Stimulated activated naive CD8-positive, alpha-beta T cell treated with anti-CD3 and anti-CD28 coated beads, Interleukin-15, Interleukin-2, amounts not matched to agents 100 U/mL and 50 U/mL, for 24 hours (primary cell): ENCODE data around the gene TRAF6.

Experiments
- ATAC-seq: fragments of 150-1000 bp; cut with Tn5 transposase; one replicate; pipeline ENCODE4 v1.10.0; 2021
- DNase-seq: peaks from one replicate; pipeline ENCODE4 v3.0.0; 2021

TRAF6 gene

GRCh38 chr11:36458129-36458915, 51.8 kb downstream of the TRAF6 start:
- no peak for DNase-seq
- ATAC-seq, result no peak

GRCh38 chr11:36456156-36456555, 53.9 kb downstream of the TRAF6 start:
- no peak for DNase-seq

GRCh38 chr11:36455658-36456111, 54.4 kb downstream of the TRAF6 start:
- no peak for ATAC-seq

More at GRCh38 chr11:36456156-36456555, 53.9 kb downstream of the TRAF6 start:
- ATAC-seq, result no peak

DNA sequence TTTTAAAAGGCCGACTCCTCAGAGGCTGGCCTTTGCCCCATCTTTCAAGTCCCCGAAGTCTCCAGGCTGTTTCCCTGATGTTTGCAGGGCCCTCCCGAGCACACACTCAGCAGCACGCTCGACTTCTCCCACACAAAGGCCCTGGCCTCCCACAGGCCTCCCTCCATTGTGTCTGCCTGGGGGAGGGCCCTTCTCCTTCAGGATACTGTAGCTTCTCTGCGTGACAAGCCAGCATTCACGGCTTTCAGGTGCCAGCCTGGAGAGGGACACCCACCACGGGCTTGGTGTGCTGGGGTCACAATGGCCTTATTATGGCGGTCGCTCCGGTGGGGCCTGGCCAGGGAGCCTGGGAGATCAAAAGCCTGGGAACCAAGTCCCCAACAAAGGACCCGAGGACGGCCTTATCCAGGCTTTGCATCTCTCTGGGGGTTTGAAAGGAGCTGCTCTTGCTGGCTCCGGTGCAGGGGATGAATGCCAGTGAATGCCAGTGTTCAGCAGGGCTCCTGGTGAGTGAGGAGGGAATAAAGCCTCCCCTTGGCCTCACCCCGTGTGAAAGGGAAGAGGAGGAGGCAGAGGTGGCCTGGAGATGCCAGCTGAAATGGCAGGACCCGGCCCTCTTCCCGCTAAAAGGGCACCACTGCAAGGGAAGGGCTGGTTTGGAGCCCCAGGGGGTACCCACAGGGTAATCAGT, 55.0 kb downstream of the TRAF6 start:
- DNase-seq, result no peak
- no peak for ATAC-seq

More at GRCh38 chr11:36455658-36456111, 54.4 kb downstream of the TRAF6 start:
- no peak for DNase-seq

- ATAC-seq, result no peak
- no peak for DNase-seq
These were observed 55.5 kb downstream of the TRAF6 start for GRCh38 chr11:36454551-36454940.

DNA sequence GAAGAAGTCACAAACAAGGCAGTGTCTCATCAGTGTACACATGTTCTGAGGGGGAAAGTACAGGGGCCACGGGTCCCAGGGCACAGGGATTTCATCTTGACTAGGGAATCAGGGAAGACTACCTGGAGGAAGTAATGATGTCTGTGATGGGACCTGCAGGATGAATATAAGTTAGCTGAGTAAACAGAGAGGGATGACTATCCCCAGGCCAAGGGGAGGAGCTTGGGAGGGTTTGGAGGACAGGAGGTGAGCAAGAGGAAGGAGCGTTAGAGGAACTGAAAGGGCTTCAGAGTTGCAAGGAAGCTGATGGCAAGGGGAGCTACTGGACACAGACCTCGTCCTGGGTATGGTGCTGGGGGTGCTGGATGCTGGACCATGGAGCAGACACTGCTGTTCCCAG, 56.4 kb downstream of the TRAF6 start:
- ATAC-seq (no peak), DNase-seq (no peak)

- ATAC-seq, result peak; percentile 48
These were observed 57.1 kb downstream of the TRAF6 start for GRCh38 chr11:36452961-36453360.

DNA sequence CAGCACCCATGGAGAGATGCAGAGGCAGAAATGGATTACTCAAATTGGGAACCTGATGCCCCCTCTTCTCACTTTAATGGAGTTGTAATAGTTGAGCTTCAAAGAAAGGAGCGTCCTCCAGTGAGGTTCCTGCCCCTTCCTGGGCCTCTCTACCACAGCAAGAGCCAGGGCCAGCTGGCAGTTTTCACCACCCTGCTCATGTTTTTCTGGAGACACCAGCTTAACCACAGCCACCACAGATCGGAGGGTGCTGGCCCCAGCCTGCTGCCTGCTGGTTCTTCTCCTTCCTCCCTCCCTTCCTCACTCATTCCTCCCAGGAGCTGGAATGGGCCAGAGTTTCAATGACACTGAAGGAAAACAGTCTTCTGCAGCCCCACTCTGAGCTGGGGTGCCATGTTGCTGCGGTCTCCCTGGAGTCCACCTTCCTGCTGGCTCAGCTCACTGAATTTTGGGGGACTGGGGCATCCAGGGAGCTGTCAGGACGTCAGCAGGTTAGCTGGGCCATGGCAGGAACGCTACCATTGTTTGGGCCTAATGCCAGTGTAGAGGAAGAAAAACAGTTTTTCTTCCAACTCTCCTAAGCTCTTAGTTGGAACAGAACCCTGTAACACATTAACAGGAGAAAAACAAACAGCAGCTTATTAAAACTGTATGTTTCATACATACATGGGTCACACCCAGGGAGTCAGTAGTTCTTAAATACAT, 57.7 kb downstream of the TRAF6 start:
- peak; percentile 29 for ATAC-seq

More at GRCh38 chr11:36452961-36453360, 57.1 kb downstream of the TRAF6 start:
- no peak for DNase-seq

GRCh38 chr11:36451681-36452080, 58.4 kb downstream of the TRAF6 start:
- ATAC-seq, result no peak
- no peak for DNase-seq

More for the DNA sequence above, 57.7 kb downstream of the TRAF6 start:
- peak; percentile 32 for DNase-seq

GRCh38 chr11:36451045-36451444, 59.0 kb downstream of the TRAF6 start:
- no peak for DNase-seq
- ATAC-seq, result no peak

DNA sequence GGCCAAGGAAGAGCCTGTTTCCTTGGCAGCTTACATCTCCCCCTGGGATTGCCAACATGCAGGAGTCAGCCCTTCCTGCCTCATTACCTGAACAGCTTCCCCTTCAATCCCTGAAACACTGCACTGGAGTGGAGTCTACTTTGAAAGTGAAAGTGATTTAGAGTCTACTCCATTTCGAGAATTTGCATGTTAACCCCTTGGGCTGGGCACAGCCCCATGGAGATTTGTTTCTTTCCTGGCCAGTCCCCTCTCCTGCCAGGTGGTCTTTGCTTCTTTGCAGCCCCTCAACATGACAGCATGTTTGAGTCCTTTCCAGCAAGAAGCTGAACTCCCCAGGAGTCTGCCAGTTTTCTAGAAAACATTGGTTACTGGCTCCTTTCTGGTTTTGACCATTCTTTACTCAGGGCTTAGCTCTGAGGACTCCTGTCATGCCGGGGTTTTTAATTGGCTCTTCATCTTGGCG, 59.9 kb downstream of the TRAF6 start:
- DNase-seq (no peak), ATAC-seq (no peak)

GRCh38 chr11:36449561-36450096, 60.4 kb downstream of the TRAF6 start:
- no peak for ATAC-seq
- DNase-seq, result no peak

DNA sequence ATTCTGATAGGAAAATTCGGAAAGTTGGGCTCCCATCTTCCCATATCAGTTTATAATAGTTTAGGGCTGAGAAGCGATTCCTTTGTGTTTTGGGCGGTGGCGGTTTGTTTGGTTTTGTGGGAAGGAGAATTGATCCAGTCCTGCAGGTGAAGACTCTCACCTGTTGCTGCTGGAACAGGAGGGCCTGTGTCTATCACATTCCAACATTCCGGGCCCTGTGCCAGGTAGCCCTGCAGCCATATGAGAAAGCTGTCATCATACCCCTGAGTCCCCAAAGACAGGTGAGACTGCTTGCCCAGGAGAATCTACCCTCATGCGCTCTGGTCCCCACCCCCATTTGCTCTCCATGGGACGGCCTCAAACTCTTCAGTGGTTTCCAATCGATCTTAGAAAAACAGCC, 62.1 kb downstream of the TRAF6 start:
- no peak for DNase-seq
- ATAC-seq, result no peak

DNA sequence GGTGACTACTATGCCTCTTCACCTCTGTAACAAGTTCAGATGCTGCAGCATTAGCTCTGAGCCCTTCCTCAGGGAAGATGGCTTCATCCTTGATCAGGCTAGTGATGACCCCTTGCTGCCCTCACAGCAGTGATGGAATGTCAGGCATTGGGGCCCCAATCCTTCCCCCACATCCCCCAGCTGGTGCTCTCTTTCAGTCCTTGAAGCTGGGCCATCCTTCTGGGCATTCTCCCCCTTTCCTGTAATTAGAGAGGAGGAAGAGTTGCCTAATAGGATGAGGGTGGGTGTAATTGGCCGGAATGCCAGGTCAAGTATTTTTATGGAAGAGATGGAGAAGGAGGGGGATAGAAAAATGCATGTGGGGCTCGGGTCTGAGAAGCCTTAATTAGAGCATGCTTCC, 62.6 kb downstream of the TRAF6 start:
- DNase-seq (no peak), ATAC-seq (no peak)

DNA sequence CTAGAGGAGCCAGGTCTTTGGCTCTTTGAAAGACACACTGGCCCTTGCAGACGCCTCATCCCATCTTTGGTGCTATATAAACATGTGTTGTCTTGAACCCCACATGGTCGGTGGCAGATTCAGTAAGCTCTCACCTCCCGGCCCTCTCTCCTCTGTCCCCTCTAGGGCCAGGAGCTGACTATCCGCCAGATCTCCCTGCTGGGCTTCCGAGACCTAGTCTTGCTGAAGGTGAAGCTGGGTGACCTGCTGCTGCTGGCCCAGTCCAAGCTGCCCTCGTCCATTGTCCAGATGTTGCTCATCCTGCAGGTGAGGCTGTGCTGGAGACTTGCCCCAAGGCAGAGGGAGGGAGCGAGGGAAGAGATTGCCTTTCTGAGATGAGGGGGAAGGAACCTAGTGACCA, 63.9 kb downstream of the TRAF6 start:
- ATAC-seq, result no peak
- DNase-seq, result no peak

DNA sequence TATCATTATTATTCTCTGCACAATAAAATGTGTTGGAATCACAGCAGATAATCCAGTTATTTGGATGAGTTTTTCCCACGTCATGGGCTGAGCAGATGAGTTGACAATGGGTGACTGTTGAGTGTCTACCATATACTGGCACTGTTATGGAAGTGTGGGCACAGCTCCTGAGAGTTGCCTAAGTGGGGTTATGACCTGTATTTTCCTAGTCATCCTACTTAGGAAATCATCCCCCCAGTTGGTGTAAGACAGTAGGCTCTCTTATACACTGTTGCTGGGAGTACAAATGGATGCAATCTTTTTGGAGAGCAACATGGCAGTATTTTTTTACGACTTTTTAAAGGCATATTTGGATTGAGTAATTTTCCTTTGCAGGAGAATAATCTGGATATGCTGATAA, 66.4 kb downstream of the TRAF6 start:
- DNase-seq (no peak), ATAC-seq (no peak)

DNA sequence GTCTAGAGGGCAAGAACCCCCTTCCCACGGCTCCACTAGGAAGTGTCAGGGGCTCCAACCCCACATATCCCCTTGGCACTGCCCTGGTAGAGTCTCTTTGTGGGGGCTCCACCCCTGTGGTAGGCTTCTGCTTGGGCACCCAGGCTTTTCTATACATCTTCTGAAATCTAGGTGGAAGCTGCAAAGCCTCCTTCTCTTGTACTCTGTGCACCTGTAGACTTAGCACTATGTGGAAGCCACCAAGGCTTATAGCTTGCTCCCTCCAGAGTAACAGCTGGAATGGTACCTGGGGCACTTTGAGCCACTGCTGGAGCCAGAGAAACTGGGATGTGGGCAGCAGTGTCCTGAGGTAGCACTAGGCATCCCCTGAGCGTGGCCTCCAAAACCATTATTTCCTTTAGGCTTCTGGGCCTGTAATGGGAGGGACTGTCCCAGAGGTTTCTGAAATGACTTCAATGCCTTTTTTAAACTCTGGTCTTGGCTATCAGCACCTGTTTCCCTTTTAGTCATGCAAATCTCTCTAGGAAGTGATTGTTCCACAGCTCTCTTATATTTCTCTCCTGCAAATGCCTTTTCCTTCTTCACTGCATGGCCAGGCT, 68.4 kb downstream of the TRAF6 start:
- ATAC-seq (peak; percentile 93), DNase-seq (peak; percentile 25)

DNA sequence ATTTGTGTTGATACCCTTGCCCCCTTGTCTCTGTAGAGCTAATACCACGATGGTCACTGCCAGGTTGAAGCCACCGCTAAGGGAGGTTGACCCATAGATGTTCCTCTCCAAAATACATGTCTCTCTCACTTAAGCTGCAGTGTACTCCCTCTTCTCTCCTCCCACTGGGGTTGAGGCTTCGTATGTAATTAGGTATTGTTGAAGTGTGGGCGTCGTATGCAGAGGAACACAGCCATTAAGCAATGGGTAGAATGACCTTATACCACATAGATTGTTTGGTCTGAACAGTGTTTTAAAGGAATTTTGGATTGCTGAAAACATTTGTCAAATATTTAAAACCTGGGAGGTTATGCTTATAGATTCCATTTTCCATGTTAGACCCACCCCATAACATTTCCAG, 71.9 kb downstream of the TRAF6 start:
- DNase-seq (no peak), ATAC-seq (no peak)

DNA sequence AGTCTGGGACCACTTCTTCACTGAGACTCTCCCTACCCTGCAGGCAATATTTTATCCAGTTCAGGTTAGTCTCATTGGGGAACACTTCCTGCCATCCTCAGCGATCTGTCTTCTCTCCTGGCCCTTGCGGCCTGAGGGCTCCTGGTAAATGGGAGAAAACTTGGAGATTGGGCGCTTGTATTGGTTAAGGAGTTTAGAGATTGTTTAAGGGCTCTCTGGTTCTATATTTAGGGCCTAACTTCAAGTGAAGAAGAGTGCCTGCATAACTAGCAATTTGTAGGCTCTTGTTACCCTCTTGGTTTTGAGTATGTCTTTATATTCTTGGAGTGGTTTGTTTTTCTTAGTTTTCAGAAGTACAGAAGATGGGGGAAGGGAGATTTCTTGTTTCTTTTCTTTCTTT, 72.7 kb downstream of the TRAF6 start:
- no peak for ATAC-seq
- DNase-seq, result no peak
